GM18508 (cell line): ENCODE results near the gene IRF8.

Experiments
- ATAC-seq: cut with Tn5 transposase; IDR thresholded peaks from one replicate; pipeline ENCODE4 v1.9.1; 2021; ENCODE audit warnings: moderate number of reproducible peaks; ENCODE audit not compliant: insufficient read depth, unreplicated experiment

The IRF8 gene

GRCh38 chr16:85950136-85950918, 51.4 kb downstream of the IRF8 start:
- ATAC-seq = no peak

DNA sequence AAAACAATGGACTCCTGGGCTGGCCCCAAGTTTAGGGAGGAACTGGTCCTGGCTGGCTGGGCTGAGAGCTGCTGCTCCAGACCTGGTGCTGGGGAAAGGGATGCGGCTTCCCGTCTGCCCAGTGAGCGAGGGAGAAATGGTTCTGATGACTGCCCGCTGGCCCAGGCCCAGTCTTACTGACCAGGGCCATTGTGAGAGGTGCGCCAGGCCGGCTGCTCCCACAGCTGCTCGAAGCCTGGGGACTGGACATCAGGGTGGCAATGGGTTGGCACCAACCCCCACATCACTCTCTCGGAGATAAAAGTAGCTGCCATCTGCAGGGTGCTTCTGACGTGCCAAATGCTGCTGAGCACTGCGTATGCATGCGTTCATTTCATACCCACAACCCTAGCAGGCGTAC, 53.2 kb downstream of the IRF8 start:
- ATAC-seq = no peak

DNA sequence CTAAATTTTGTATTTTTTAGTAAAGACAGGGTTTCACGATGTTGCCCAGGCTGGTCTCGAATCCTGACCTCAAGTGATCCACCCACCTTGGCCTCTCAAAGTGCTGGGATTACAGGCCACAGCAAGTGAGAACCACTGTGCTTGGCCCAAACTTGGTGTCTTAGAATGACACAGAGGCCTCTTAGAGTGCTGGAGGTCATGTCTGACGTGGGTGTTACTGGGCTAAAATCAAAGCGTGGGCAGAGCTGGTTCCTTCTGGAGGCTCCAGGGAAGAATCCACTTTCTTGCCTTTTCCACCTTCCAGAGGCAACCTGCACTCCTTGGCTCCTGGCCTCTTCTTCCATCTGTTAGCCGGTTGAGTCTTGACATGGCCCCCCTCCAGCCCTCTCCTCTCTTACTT, 53.8 kb downstream of the IRF8 start:
- ATAC-seq = no peak

DNA sequence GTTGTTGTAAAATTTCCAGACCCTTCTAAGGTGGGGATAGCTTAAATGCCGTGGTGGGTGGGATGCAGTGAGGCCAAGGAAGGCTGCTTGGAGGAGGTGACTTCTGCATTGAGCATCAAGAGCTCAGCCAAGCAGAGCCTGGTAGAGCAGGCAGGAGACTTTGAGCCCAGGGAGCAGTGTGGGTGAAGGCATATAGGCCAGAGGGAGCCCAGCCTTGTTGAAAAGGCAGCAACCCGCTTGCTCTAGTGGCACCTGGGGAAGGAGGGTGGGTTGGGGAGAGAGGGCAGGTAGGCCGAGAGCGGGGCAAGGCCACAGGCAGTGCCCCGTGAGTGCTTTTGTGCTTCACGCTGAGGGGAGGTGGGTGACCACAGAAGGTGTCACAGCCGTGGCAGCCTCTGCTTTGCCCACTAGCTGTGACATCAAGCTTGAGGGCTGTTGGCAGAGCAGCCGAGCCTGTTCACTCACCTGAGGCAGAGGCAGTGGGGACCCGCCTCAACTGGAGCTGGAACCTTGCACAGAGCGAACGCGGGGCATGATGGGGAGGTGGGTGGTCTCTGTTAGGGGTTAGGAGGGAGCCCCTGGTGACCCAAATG, 56.1 kb downstream of the IRF8 start:
- ATAC-seq = no peak

- no peak for ATAC-seq
Measured at GRCh38 chr16:85955566-85955965, 56.6 kb downstream of the IRF8 start.

DNA sequence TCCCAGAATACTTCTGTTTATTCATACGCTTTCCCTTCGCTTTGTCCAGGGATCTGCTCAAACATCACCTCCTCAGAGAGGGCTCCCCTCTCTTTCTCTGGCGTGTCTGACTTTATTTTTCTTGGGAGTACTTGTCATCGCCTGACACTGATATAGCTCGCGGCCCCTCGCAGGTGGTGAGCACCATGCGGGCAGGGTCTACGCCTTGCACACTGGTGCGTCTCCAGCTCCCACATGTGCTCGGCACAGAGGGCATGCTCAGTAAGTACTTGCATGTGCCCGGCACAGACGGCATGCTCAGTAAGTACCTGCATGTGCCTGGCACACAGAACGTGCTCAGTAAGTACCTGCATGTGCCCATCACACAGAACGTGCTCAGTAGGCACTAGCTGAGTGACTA, 57.5 kb downstream of the IRF8 start:
- ATAC-seq = no peak

DNA sequence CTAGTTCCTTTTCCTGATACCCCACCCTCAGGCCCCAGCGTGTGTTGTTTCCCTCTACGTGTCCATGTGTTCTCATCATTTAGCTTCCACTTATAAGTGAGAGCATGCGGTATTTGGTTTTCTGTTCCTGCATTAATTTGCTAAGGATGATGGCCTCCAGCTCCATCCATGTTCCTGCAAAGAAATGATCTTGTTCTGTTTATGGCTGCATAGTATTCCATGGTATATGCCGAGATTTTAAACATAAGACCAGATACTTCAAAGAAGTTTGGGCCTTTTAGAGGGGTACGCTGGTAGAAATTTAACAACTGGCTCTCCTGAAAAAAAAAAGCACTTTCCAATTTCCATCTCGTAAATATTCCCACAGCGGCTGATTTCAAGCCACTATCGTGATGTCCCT, 59.8 kb downstream of the IRF8 start:
- no peak for ATAC-seq

GRCh38 chr16:85959686-85960085, 60.7 kb downstream of the IRF8 start:
- ATAC-seq = no peak

DNA sequence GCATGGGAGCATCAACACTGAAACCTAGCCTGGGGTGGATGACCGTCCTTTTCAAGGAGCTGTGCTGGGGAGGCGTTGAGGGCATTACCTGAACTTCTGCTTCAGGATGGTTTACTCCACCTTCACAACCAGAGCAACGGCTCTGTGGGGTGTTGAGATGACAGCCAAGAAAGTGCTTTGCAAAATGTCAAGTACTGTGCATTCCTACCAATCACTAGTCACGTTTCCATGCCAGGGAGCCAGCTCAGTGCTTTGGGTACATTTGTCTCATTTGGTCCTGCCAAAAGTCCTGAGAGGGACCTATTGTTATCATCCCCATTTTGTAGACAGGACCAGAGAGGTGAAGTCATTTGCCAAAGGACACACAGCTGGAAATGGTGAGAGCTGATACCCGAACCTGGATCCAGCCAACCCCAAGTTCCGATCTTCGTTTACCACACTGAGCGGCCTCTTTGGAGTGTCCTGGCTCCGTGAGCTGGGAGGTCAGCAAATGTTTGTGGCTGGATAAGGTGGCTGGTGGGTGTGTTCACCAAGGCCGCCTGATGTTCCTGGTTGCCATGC, 61.6 kb downstream of the IRF8 start:
- no peak for ATAC-seq

- no peak for ATAC-seq
Measured at GRCh38 chr16:85961988-85962915, 63.3 kb downstream of the IRF8 start.

DNA sequence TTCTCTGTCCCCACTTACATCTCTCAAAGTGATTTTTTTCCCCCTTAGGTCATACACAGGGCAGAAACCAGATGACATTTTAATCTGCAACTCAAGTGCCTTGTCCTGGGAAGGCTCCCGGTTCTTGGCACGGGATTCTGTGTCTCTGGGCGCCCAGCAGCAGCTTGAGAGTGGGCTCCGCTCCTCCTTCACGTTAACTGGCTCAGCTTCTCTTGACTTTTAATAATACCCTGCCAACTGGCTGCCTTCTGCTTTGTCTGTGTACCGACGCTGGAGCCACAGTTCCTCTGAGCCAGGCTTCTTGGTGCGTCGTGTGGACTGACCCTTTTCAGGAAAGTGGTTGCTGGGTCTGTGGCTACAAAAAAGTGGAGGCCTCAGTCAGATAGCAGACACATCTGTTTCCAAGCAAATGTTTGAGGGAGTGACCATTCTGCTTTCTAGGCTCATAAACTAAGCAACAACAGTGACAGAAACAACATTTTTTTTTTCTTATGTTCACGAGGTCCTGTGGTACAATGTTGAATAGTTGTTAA, 64.9 kb downstream of the IRF8 start:
- no peak for ATAC-seq

DNA sequence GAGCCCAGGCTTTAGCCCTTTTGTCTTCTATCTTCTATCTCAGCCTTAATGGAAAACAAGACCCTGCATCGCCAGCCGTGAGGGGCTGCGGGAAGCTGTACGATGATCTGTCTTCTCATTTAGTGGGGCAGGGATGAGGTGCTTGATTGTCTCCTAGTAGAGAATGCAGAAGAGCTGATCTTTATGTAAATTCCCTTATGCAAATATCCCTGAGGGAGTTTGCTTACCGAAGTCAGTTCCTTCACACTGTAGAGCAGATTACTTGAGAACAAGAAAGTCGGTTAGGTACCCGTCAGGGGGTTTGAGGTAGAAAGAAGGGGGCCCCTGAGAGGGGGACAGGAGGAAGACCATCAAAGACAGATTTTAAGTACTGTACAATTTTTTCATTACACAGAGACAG, 66.2 kb downstream of the IRF8 start:
- no peak for ATAC-seq

DNA sequence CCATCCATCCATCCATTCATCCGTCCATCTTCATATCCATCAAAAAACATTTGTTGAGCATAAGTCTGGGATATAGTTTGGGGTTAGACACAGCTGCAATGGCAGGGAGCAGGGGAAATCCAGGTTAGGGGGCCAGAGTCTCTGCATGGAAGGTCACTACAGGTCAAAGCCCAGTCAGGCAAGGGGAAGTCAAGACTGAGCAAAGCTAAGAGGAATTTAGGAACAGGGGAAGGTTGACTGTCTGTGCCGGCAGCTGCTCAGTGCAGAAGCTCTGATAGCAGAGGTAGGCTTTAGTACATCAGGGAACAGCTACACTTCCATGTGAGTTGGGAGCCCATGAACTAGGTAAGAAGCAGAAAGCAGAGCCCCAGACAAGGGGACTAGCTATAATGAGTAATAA, 68.1 kb downstream of the IRF8 start:
- no peak for ATAC-seq

DNA sequence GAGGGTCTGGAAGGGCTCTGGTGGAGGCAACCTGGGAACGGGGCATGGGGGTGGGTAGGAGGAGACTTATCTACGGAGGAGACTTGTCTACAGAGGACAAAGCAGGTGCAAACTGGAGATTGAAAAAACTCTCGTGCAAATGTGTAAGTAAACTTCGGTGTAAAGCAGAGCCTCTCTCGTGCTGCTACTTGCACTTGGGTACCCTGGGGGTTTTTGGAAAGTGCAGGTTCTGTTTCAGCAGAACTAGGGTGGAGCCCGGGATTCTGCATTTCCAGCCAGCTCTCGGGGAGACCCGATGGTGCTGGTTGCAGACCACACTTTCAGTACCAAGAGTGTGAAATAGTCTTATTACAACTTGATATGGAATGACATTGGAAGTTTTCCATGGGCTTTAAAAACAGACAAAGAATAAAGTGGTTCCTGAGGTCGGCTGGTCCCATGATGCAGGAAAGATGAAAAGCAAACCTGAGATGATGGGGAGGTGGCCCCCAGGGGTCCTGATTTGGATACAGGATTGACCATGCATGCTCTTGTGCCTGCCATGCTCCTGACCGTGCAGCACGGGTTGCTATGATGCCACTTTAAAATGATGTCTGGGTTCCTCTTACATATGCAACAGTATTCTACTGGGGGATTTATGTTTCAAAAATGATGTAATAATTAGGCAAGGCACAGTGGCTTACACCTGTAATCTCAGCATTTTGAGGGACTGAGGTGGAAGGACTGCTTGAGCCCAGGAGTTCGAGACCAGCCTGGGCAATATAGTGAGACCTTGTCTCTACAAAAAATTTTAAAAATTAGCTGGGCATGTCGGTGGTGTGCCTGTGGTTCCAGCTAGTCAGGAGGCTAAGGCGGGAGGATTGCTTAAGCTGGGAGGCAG, 69.3 kb downstream of the IRF8 start:
- ATAC-seq = no peak

DNA sequence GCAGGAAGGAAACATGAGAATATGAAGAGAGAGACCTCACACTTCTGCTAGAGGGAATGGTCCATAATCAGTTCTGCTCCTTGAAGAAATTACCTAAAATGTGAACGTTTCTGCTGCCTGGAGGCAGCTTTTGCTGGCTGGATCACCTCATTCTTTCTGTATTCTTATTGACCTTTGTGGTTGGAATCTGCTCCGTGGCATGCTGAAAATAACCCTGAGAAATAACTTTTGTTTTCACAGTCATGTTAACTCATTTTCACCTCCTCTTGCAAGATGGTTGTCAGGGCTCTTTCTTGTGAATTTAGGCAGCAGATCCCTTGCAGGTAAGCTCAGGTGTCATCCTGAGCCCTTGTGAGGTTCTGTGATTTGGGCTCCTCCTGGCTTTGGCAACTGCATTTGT, 70.2 kb downstream of the IRF8 start:
- ATAC-seq = no peak

DNA sequence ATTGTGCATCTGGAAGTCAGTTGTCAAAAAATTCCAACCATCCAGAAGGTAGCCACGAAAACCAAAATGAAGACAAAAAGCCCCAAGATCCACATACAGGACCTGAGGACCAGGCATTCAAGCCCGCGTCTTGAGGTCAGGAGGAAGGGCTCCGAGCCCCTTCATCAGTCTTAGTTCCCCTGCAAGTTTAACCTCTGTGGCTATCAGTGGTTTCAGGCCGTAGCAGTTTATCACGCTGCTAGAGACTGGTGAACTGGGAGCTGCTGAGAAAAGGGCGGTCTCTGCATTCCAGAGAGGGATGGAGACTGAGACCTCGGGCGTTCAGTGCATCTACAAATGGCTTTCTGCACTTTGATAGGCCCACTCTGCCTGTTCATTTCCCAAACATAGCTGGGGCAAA, 70.6 kb downstream of the IRF8 start:
- no peak for ATAC-seq

- ATAC-seq = no peak
Measured at GRCh38 chr16:85970016-85970733, 71.2 kb downstream of the IRF8 start.

GRCh38 chr16:85970738-85971137, 71.8 kb downstream of the IRF8 start:
- ATAC-seq = no peak
